Lower lobe of right lung (tissue), 2 donors: Measurements from ENCODE around the gene SNX3. TPM values are rescaled to one million over a fixed set of nuclear protein-coding genes. Genes with fewer than 3 reads are reported as not detected.

Experiments used
- ATAC-seq, 2 donors: fragments of 200-7000 bp; cut with Tn5 transposase; one replicate each; pipeline ENCODE4 v1.9.1; 2020 to 2022; ENCODE audit warnings: mild to moderate bottlenecking in 2 of 2, moderate library complexity in 2 of 2
- DNase-seq: peaks from one replicate; pipeline ENCODE4 v3.0.0-alpha.2; 2020
- H3K27ac ChIP-seq: fragments of 200-600 bp; one replicate; pipeline ENCODE4 v1.8.0; 2022
- H3K27me3 ChIP-seq: fragments of 200-600 bp; one replicate; pipeline ENCODE4 v1.8.0; 2022; ENCODE audit warnings: low read depth
- H3K36me3 ChIP-seq: fragments of 200-600 bp; one replicate; pipeline ENCODE4 v1.8.0; 2022; ENCODE audit warnings: mild to moderate bottlenecking
- H3K4me1 ChIP-seq: fragments of 200-600 bp; one replicate; pipeline ENCODE4 v1.8.0; 2022
- H3K4me3 ChIP-seq: fragments of 200-600 bp; one replicate; pipeline ENCODE4 v1.8.0; 2022; ENCODE audit warnings: mild to moderate bottlenecking
- H3K9me3 ChIP-seq: fragments of 200-600 bp; one replicate; pipeline ENCODE4 v1.8.0; 2022
- CTCF ChIP-seq: fragments of 200-600 bp; IDR thresholded peaks from one replicate; pipeline ENCODE4 v1.8.0; 2022; ENCODE audit warnings: antibody characterized with exemption, mild to moderate bottlenecking
- intact Hi-C: fragments of 100-400 bp; cut with DNase I; formaldehyde crosslinking; loops from one replicate; pipeline ENCODE4 v1.11.0; 2022
- total RNA-seq: library from RNA; stranded (reverse); fragmentation: NEBNext Ultra II Directional; extraction: Animal tissue kit (Norgen Biotek cat#: 25700); gene quantifications from one replicate; pipeline ENCODE4 v1.2.1, GENCODE V29; 2021
- donor health status: DM: no; HTN: yes; CAD: no; lungs with severe emphysema.

The SNX3 gene
- total RNA-seq, 1 donor from 2014 or later = 230 TPM

GRCh38 chr6:108203189-108204112, 57.4 kb downstream of the SNX3 start:
- Histone ChIP-seq H3K36me3 (peaks cover 6% of the 10 kb centered on the region), H3K4me3 (no peak overlapping the region), H3K9me3 (no peaks in the 10 kb centered on the region), H3K27ac (no peak overlapping the region), H3K27me3 (no peaks in the 10 kb centered on the region), H3K4me1 (no peaks in the 10 kb centered on the region)
- intact Hi-C loops = no loop called here
- no peak for TF ChIP-seq CTCF
- ATAC-seq = no peak
- DNase-seq = no peak

- no peaks in the 10 kb centered on the region for H3K27me3 ChIP-seq
- no peak for TF ChIP-seq CTCF
- no peak overlapping the region for H3K27ac ChIP-seq
- no peaks in the 10 kb centered on the region for H3K9me3 ChIP-seq
- no peaks in the 10 kb centered on the region for H3K36me3 ChIP-seq
- no peaks in the 10 kb centered on the region for H3K4me1 ChIP-seq
- intact Hi-C loops = no loop called here
- ATAC-seq (no peak), DNase-seq (no peak)
- H3K4me3 ChIP-seq = no peak overlapping the region
Measured at GRCh38 chr6:108200631-108201030, 60.2 kb downstream of the SNX3 start.

GRCh38 chr6:108200186-108200585, 60.7 kb downstream of the SNX3 start:
- no peaks in the 10 kb centered on the region for H3K36me3 ChIP-seq
- DNase-seq (no peak), ATAC-seq (no peak)
- intact Hi-C loops = no loop called here
- H3K4me1 ChIP-seq = no peaks in the 10 kb centered on the region
- no peak overlapping the region for H3K4me3 ChIP-seq
- TF ChIP-seq CTCF = no peak
- no peak overlapping the region for H3K27ac ChIP-seq
- no peaks in the 10 kb centered on the region for H3K27me3 ChIP-seq
- no peaks in the 10 kb centered on the region for H3K9me3 ChIP-seq

GRCh38 chr6:108198761-108199498, 61.9 kb downstream of the SNX3 start:
- H3K27me3 ChIP-seq = no peaks in the 10 kb centered on the region
- ATAC-seq = peak in 1 of 2 donors; percentile 27

GRCh38 chr6:108195209-108195608, 65.6 kb downstream of the SNX3 start:
- no peak for TF ChIP-seq CTCF
- intact Hi-C loops = no loop called here
- no peaks in the 10 kb centered on the region for H3K36me3 ChIP-seq
- H3K9me3 ChIP-seq = no peaks in the 10 kb centered on the region
- ATAC-seq = no peak
- no peaks in the 10 kb centered on the region for H3K4me1 ChIP-seq
- H3K27ac ChIP-seq = no peak overlapping the region
- no peak for DNase-seq
- no peaks in the 10 kb centered on the region for H3K27me3 ChIP-seq
- H3K4me3 ChIP-seq = no peak overlapping the region

More at GRCh38 chr6:108198761-108199498, 61.9 kb downstream of the SNX3 start:
- Histone ChIP-seq H3K4me3 (no peak overlapping the region), H3K27ac (no peak overlapping the region), H3K9me3 (no peaks in the 10 kb centered on the region), H3K36me3 (no peaks in the 10 kb centered on the region), H3K4me1 (no peaks in the 10 kb centered on the region)
- intact Hi-C loops = no loop called here
- no peak for TF ChIP-seq CTCF
- no peak for DNase-seq
